GM21576 (cell line): ENCODE results near the gene MMP10.
"Not testable (repeated sequence)": the region's sequence is repeated elsewhere in the genome, so short reads cannot be mapped to it uniquely, and the experiment has no call there.

ENCODE experiments used
- ATAC-seq: cut with Tn5 transposase; IDR thresholded peaks from one replicate; pipeline ENCODE4 v1.9.1; 2021; ENCODE audit warnings: mild to moderate bottlenecking, moderate library complexity; ENCODE audit not compliant: unreplicated experiment

Gene MMP10

GRCh38 chr11:102783720-102784119, 3.3 kb upstream of the MMP10 start:
- ATAC-seq = no peak

GRCh38 chr11:102783016-102783415, 2.6 kb upstream of the MMP10 start:
- ATAC-seq = no peak

- ATAC-seq = no peak
Measured at GRCh38 chr11:102781676-102782075, 1.2 kb upstream of the MMP10 start.

- ATAC-seq = no peak
Measured at GRCh38 chr11:102776454-102776853, 4.0 kb downstream of the MMP10 start.

- no peak for ATAC-seq
Measured at GRCh38 chr11:102773386-102773785, 7.0 kb downstream of the MMP10 start.

GRCh38 chr11:102771351-102771750, 9.1 kb downstream of the MMP10 start:
- ATAC-seq = no peak

- ATAC-seq = no peak
Measured at GRCh38 chr11:102770191-102770590, 10.2 kb downstream of the MMP10 start.

GRCh38 chr11:102767800-102768199, 12.6 kb downstream of the MMP10 start:
- ATAC-seq = no peak

- ATAC-seq = no peak
Measured at GRCh38 chr11:102763440-102763839, 17.0 kb downstream of the MMP10 start.

GRCh38 chr11:102762361-102762767, 18.1 kb downstream of the MMP10 start:
- ATAC-seq = no peak

- no peak for ATAC-seq
Measured at GRCh38 chr11:102761646-102762238, 18.7 kb downstream of the MMP10 start.

GRCh38 chr11:102760344-102761035, 19.9 kb downstream of the MMP10 start:
- ATAC-seq = no peak

- ATAC-seq = no peak
Measured at GRCh38 chr11:102757823-102758549, 22.4 kb downstream of the MMP10 start.

- ATAC-seq = no peak
Measured at GRCh38 chr11:102753267-102753666, 27.2 kb downstream of the MMP10 start.

- ATAC-seq = no peak
Measured at GRCh38 chr11:102751673-102752072, 28.8 kb downstream of the MMP10 start.

- no peak for ATAC-seq
Measured at GRCh38 chr11:102749101-102749722, 31.2 kb downstream of the MMP10 start.

GRCh38 chr11:102746746-102747578, 33.5 kb downstream of the MMP10 start:
- not testable (repeated sequence) for ATAC-seq

GRCh38 chr11:102734650-102735049, 45.8 kb downstream of the MMP10 start:
- no peak for ATAC-seq

- ATAC-seq = peak; percentile 90
Measured at GRCh38 chr11:102733232-102733875, 47.1 kb downstream of the MMP10 start.

- ATAC-seq = not testable (repeated sequence)
Measured at GRCh38 chr11:102730944-102731343, 49.5 kb downstream of the MMP10 start.
